Measurements from ENCODE around the gene POC5. TPM values are rescaled to one million over a fixed set of nuclear protein-coding genes. Genes with fewer than 3 reads are reported as not detected.

The POC5 gene
- total RNA-seq, 1 donor from 2014 or later: 16.0 TPM

- H3K4me3 Mint-ChIP-seq: no peak overlapping the region
- no peaks in the 10 kb centered on the region for H3K27me3 Mint-ChIP-seq
- H3K27ac Mint-ChIP-seq: peak overlapping the region; percentile 36
- no peak for DNase-seq (ENCODE audit: extremely low spot score, unreplicated experiment)
- no peaks in the 10 kb centered on the region for H3K9me3 Mint-ChIP-seq
- TF ChIP-seq, protein P1, sequence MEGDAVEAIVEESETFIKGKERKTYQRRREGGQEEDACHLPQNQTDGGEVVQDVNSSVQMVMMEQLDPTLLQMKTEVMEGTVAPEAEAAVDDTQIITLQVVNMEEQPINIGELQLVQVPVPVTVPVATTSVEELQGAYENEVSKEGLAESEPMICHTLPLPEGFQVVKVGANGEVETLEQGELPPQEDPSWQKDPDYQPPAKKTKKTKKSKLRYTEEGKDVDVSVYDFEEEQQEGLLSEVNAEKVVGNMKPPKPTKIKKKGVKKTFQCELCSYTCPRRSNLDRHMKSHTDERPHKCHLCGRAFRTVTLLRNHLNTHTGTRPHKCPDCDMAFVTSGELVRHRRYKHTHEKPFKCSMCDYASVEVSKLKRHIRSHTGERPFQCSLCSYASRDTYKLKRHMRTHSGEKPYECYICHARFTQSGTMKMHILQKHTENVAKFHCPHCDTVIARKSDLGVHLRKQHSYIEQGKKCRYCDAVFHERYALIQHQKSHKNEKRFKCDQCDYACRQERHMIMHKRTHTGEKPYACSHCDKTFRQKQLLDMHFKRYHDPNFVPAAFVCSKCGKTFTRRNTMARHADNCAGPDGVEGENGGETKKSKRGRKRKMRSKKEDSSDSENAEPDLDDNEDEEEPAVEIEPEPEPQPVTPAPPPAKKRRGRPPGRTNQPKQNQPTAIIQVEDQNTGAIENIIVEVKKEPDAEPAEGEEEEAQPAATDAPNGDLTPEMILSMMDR (conservative IDR thresholded peaks at IDR 0.05): no peak
- H3K4me1 Mint-ChIP-seq (ENCODE audit: unreplicated experiment): peaks cover 15% of the 10 kb centered on the region
- peaks cover 17% of the 10 kb centered on the region for H3K36me3 Mint-ChIP-seq
Measured at GRCh38 chr5:75712091-75712490, 5.1 kb downstream of the POC5 start.

DNA sequence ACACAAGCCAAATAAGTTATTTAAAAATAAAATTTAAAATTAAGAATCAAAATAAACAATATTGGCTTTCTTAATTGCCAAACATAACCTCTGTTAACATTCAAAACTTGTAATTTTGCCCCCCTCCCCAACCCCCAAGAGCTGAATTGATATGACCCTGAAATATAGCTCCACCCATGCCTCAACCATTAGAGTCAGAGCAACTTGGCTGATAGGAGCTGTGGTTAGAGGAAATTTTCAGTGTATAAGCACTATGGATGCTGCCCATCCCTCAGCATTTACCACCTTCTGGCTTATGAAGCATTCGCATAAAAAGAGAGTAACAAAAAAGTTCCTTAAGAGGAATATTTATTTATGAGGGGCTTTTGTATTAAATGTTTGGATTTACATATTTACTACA lies 6.1 kb downstream of the POC5 start:
- no peak for DNase-seq (ENCODE audit: extremely low spot score, unreplicated experiment)
- H3K4me1 Mint-ChIP-seq (ENCODE audit: unreplicated experiment): peaks cover 15% of the 10 kb centered on the region
- H3K9me3 Mint-ChIP-seq: no peaks in the 10 kb centered on the region
- no peaks in the 10 kb centered on the region for H3K27me3 Mint-ChIP-seq
- TF ChIP-seq, protein P1 (conservative IDR thresholded peaks at IDR 0.05): no peak
- H3K27ac Mint-ChIP-seq: no peak overlapping the region
- no peak overlapping the region for H3K4me3 Mint-ChIP-seq
- peaks cover 17% of the 10 kb centered on the region for H3K36me3 Mint-ChIP-seq

DNA sequence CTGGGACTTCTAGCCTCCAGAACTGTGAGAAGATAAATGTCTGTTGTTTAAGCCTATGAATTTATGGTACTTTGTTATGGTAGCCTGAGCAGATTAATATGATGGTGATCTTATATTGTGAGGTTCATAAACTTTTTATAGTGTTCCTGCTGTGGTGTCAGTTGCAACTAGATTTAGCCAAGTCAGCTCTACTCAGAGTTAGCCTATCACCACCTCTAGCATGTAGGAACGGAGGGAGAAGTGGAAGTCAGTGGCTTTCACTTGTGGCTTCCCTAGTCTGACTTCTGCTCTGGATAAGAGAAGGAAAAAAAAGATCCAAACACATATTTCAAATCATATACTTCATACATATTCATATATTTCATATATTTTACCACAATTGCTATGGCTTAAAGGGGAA lies 6.6 kb downstream of the POC5 start:
- Mint-ChIP-seq H3K27ac (no peak overlapping the region), H3K4me1 (ENCODE audit: unreplicated experiment) (peaks cover 10% of the 10 kb centered on the region), H3K4me3 (no peak overlapping the region), H3K27me3 (no peaks in the 10 kb centered on the region), H3K9me3 (no peaks in the 10 kb centered on the region), H3K36me3 (peaks cover 22% of the 10 kb centered on the region)
- TF ChIP-seq, protein P1 (conservative IDR thresholded peaks at IDR 0.05): no peak
- DNase-seq (ENCODE audit: extremely low spot score, unreplicated experiment): no peak

DNA sequence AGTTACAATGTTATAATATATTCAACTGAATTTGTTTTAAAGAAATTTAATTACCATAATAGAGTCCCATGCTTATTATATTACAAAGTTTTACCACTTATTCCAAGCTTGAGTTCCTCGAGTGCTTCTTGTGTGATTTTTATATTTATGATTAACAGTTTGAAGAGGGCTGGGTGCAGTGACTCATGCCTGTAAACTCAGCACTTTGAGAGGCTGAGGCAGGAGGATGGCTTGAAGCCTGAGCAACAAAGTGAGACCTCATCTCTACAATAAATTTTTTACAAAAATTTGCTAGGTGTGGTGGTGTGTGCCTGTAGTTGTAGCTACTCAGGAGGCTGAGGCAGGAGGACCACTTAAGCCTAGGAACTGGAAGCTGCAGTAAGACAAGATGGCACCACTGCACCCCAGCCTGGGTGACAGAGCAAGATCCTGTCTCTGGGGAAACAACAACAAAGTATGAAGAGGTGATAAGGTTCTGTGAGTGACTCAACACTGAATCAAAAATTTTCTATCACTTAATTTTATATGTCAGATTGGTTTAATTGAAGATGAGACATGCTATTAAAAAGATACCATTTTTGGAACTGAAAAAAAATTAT lies 9.2 kb downstream of the POC5 start:
- H3K27me3 Mint-ChIP-seq: no peaks in the 10 kb centered on the region
- no peak overlapping the region for H3K4me3 Mint-ChIP-seq

DNA sequence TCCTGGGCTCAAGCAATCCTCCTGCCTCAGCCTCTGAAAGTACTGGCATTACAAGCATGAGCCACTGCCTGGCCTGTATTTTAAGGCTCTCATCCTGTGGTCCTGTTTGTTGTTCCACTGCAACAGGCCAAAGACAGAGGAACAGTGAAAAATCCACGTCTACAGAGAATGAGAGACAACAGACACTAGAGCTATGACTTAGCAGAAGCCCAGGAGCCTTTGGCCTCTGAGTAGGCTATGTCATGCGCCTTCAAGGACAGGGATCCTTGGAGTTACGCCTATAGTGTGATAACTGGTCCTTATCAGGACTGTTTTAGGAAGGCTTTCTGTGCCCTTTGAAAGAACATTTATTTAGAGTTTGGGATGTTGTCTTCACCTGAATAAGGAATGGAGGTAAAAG lies 10.5 kb downstream of the POC5 start:
- peaks cover 33% of the 10 kb centered on the region for H3K36me3 Mint-ChIP-seq
- no peak overlapping the region for H3K4me3 Mint-ChIP-seq
- TF ChIP-seq, protein P1 (conservative IDR thresholded peaks at IDR 0.05): no peak
- no peaks in the 10 kb centered on the region for H3K27me3 Mint-ChIP-seq
- DNase-seq (ENCODE audit: extremely low spot score, unreplicated experiment): no peak
- H3K4me1 Mint-ChIP-seq (ENCODE audit: unreplicated experiment): no peaks in the 10 kb centered on the region
- H3K9me3 Mint-ChIP-seq: no peaks in the 10 kb centered on the region
- no peak overlapping the region for H3K27ac Mint-ChIP-seq

More for the DNA sequence above, 9.2 kb downstream of the POC5 start:
- Mint-ChIP-seq H3K4me1 (ENCODE audit: unreplicated experiment) (no peaks in the 10 kb centered on the region), H3K36me3 (peaks cover 20% of the 10 kb centered on the region), H3K27ac (no peak overlapping the region), H3K9me3 (no peaks in the 10 kb centered on the region)
- TF ChIP-seq, protein P1 (conservative IDR thresholded peaks at IDR 0.05): no peak
- no peak for DNase-seq (ENCODE audit: extremely low spot score, unreplicated experiment)

DNA sequence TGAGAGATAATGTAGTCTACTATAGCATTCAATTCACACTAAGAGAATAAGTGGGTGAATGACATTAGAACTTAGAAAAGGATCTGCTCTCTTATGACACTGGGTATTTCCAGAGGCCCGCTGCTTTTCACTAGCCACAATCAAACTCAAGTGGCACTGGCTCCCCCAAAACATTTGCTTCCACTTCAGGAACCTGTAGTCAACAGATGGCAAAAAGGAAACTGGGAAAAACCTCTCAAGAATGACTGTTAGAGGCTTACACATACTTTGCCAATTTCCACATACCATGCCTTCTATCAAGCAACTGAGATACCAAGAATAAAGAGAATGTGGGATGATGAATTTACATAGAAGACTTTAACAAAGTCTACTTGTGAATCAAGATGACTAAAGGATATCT lies 11.2 kb downstream of the POC5 start:
- Mint-ChIP-seq H3K4me3 (no peak overlapping the region), H3K27me3 (no peaks in the 10 kb centered on the region), H3K9me3 (no peaks in the 10 kb centered on the region), H3K36me3 (peaks cover 34% of the 10 kb centered on the region), H3K4me1 (ENCODE audit: unreplicated experiment) (no peaks in the 10 kb centered on the region), H3K27ac (no peak overlapping the region)
- TF ChIP-seq, protein P1 (conservative IDR thresholded peaks at IDR 0.05): no peak
- DNase-seq (ENCODE audit: extremely low spot score, unreplicated experiment): no peak
